ENCODE data around the gene USP8. TPM values are rescaled to one million over a fixed set of nuclear protein-coding genes. Genes with fewer than 3 reads are reported as not detected.
A peak's percentile ranks its signal among the peaks of the same experiment; 100 is the strongest.
"Not testable (repeated sequence)": the region's sequence is repeated elsewhere in the genome, so short reads cannot be mapped to it uniquely, and the experiment has no call there.

The USP8 gene
- total RNA-seq, 1 donor from 2014 or later, result 78.8 TPM

DNA sequence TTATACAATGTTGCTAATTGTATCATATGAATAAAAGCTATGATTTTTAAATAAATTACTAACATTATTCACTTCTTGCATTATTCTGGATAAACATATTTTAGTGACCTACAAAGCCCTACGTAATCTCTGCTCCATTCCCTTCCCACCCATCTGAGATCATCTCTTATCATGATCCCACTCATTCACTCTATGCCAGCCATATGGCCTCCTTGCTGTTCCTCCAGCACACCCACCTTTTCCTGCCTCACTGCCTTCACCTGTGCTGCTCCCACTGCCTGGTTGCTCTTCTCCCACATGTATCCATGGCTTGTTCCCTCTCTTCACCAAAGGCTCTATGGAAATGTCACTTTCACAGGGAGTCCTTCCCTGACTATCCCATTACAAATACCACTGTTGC, 7.3 kb upstream of the USP8 start:
- H4K20me1 ChIP-seq (ENCODE audit: low read depth), result no peaks in the 10 kb centered on the region
- H3K36me3 ChIP-seq, result no peaks in the 10 kb centered on the region
- Mint-ChIP-seq H3K36me3 (no peaks in the 10 kb centered on the region), H3K27me3 (ENCODE audit: insufficient read depth, low read depth) (no peaks in the 10 kb centered on the region), H3K4me3 (no peak overlapping the region), H3K4me1 (no peaks in the 10 kb centered on the region), H3K27ac (no peak overlapping the region), H3K9me3 (no peaks in the 10 kb centered on the region)
- no peaks in the 10 kb centered on the region for H3F3A ChIP-seq (ENCODE audit: low read depth)
- no peaks in the 10 kb centered on the region for H3K79me2 ChIP-seq (ENCODE audit: low read depth)
- H3K9me3 ChIP-seq (ENCODE audit: low read depth), result no peaks in the 10 kb centered on the region
- no peak overlapping the region for H3K27ac ChIP-seq
- H3K4me3 ChIP-seq, result no peak overlapping the region
- DNase-seq (ENCODE audit: low spot score), result no peak
- H3K4me2 ChIP-seq, result no peak overlapping the region
- no peaks in the 10 kb centered on the region for H3K27me3 ChIP-seq
- H2AFZ ChIP-seq (replicated peaks), result no peak overlapping the region
- no peak overlapping the region for H3K9ac ChIP-seq
- TF ChIP-seq EZH2phosphoT487 (IDR thresholded peaks at IDR 0.05), result no peak
- TF ChIP-seq, protein P1, sequence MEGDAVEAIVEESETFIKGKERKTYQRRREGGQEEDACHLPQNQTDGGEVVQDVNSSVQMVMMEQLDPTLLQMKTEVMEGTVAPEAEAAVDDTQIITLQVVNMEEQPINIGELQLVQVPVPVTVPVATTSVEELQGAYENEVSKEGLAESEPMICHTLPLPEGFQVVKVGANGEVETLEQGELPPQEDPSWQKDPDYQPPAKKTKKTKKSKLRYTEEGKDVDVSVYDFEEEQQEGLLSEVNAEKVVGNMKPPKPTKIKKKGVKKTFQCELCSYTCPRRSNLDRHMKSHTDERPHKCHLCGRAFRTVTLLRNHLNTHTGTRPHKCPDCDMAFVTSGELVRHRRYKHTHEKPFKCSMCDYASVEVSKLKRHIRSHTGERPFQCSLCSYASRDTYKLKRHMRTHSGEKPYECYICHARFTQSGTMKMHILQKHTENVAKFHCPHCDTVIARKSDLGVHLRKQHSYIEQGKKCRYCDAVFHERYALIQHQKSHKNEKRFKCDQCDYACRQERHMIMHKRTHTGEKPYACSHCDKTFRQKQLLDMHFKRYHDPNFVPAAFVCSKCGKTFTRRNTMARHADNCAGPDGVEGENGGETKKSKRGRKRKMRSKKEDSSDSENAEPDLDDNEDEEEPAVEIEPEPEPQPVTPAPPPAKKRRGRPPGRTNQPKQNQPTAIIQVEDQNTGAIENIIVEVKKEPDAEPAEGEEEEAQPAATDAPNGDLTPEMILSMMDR (IDR thresholded peaks at IDR 0.05), result no peak
- TF ChIP-seq EZH2 (IDR thresholded peaks at IDR 0.05), result no peak
- no peaks in the 10 kb centered on the region for H3K4me1 ChIP-seq

DNA sequence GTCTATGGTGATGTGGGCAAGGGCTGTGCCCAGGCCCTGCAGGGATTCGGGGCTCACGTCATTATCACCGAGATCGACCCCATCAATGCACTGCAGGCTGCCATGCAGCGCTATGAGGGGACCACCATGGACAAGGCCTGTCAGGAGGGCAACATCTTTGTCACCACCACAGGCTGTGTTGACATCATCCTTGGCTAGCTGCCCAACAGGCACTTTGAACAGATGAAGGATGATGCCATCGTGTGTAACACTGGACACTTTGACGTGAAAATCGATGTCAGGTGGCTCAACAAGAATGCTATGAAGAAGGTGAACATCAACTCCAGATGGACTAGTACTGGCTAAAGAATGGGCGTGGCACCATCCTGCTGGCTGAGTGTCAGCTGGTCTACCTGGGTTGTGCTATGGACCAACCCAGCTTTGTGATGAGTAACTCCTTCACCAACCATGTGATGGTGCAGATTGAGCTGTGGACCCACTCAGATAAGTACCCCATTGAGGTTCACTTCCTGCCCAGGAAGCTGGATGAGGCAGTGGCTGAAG, 6.1 kb upstream of the USP8 start:
- no peaks in the 10 kb centered on the region for H3K36me3 Mint-ChIP-seq
- no peak for DNase-seq (ENCODE audit: low spot score)
- no peaks in the 10 kb centered on the region for H4K20me1 ChIP-seq (ENCODE audit: low read depth)
- no peaks in the 10 kb centered on the region for H3K27me3 ChIP-seq
- H3K27ac Mint-ChIP-seq, result no peak overlapping the region
- no peaks in the 10 kb centered on the region for H3K9me3 Mint-ChIP-seq
- no peaks in the 10 kb centered on the region for H3F3A ChIP-seq (ENCODE audit: low read depth)
- H2AFZ ChIP-seq (replicated peaks), result no peak overlapping the region
- no peak overlapping the region for H3K4me3 ChIP-seq
- no peak overlapping the region for H3K4me3 Mint-ChIP-seq
- no peaks in the 10 kb centered on the region for H3K4me1 ChIP-seq
- TF ChIP-seq, protein P1 (IDR thresholded peaks at IDR 0.05), result no peak
- TF ChIP-seq EZH2phosphoT487 (IDR thresholded peaks at IDR 0.05) (no peak), EZH2 (IDR thresholded peaks at IDR 0.05) (no peak)
- H3K36me3 ChIP-seq, result no peaks in the 10 kb centered on the region
- H3K4me1 Mint-ChIP-seq, result no peaks in the 10 kb centered on the region
- no peak overlapping the region for H3K9ac ChIP-seq
- H3K27me3 Mint-ChIP-seq (ENCODE audit: insufficient read depth, low read depth), result no peaks in the 10 kb centered on the region
- no peaks in the 10 kb centered on the region for H3K9me3 ChIP-seq (ENCODE audit: low read depth)
- H3K27ac ChIP-seq, result no peak overlapping the region
- no peak overlapping the region for H3K4me2 ChIP-seq
- H3K79me2 ChIP-seq (ENCODE audit: low read depth), result no peaks in the 10 kb centered on the region

DNA sequence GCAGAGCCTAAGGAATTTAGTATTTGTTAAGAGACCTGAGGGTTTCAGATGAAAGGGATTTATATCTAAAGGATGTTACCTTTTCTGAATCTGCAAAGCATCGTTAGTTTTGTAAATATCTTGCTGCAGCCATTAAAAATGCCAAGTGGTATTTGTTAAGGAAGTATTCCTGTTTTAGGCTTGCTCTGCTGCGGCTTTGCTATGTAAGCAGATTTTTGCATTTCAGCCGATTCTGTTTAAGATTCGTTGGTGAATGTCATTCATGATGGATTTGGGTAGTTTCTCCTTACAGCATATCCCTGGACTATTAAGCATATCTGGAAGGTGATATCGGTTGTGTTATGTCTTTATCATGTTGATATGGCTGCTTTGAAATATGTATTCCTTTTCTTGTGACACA, 1.0 kb downstream of the USP8 start:
- TF ChIP-seq EZH2 (IDR thresholded peaks at IDR 0.05), result no peak
- TF ChIP-seq EZH2phosphoT487 (IDR thresholded peaks at IDR 0.05), result no peak
- TF ChIP-seq, protein P1 (IDR thresholded peaks at IDR 0.05), result no peak
- Histone ChIP-seq H3K79me2 (ENCODE audit: low read depth) (peaks cover 59% of the 10 kb centered on the region), H3K9me3 (ENCODE audit: low read depth) (no peaks in the 10 kb centered on the region), H4K20me1 (ENCODE audit: low read depth) (peaks cover 27% of the 10 kb centered on the region), H3K27me3 (no peaks in the 10 kb centered on the region), H3K27ac (no peak overlapping the region), H3K4me1 (peaks cover 12% of the 10 kb centered on the region), H3K4me3 (peak overlapping the region; percentile 91), H3K4me2 (peak overlapping the region; percentile 95), H3K36me3 (no peaks in the 10 kb centered on the region), H2AFZ (replicated peaks) (no peak overlapping the region), H3K9ac (peak overlapping the region; percentile 93), H3F3A (ENCODE audit: low read depth) (peaks cover 12% of the 10 kb centered on the region)
- Mint-ChIP-seq H3K4me1 (peaks cover 13% of the 10 kb centered on the region), H3K4me3 (peak overlapping the region; percentile 93), H3K36me3 (no peaks in the 10 kb centered on the region), H3K27me3 (ENCODE audit: insufficient read depth, low read depth) (peaks cover 3% of the 10 kb centered on the region), H3K9me3 (no peaks in the 10 kb centered on the region), H3K27ac (no peak overlapping the region)
- peak; percentile 4 for DNase-seq (ENCODE audit: low spot score)

DNA sequence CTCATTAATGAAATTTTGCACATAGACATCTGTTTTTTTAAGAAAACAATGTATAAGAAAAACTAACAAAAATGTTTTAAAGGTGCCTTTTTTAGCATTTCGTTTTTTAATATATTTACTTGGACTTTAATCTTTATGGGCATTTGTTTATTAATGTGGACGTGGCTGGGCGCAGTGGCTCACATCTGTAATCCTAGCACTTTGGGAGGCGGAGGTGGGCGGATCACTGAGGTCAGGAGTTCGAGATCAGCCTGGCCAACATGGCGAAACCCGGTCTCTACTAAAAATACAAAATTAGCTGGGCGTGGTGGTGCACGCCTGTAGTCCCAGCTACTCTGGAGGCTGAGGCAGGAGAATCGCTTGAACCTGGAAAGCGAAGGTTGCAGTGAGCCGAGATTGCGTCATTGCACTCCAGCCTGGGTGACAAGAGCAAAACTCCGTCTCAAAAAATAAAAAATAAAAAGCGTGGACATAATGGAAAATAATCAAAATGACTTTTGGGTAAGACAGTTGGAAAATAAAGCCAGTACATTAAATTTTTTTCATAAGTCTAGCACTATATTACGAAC, 1.6 kb downstream of the USP8 start:
- Histone ChIP-seq H3K4me1 (peaks cover 12% of the 10 kb centered on the region), H3F3A (ENCODE audit: low read depth) (peaks cover 12% of the 10 kb centered on the region), H3K79me2 (ENCODE audit: low read depth) (peaks cover 65% of the 10 kb centered on the region), H3K4me2 (peak overlapping the region; percentile 95), H3K4me3 (peak overlapping the region; percentile 91), H3K9ac (peak overlapping the region; percentile 93), H4K20me1 (ENCODE audit: low read depth) (peaks cover 32% of the 10 kb centered on the region)
- H3K27me3 Mint-ChIP-seq (ENCODE audit: insufficient read depth, low read depth); H3K9me3 Mint-ChIP-seq; H3K27ac Mint-ChIP-seq; H3K36me3 Mint-ChIP-seq; H3K36me3 ChIP-seq; H3K9me3 ChIP-seq (ENCODE audit: low read depth); H2AFZ ChIP-seq (replicated peaks); H3K27ac ChIP-seq; DNase-seq (ENCODE audit: low spot score); H3K27me3 ChIP-seq: not testable (repeated sequence)
- Mint-ChIP-seq H3K4me3 (peak overlapping the region; percentile 93), H3K4me1 (peaks cover 13% of the 10 kb centered on the region)

Measured in neural progenitor cell (in vitro differentiated cells).